SKM-1 treated with dmso at 0.1 percent for 144 hours (cell line): ENCODE data around the gene UNK.

ENCODE experiments used
- DNase-seq: peaks from one replicate; lab custom pipeline; 2025; ENCODE audit not compliant: unreplicated experiment; lab: John Stamatoyannopoulos, UW

The UNK gene, protein sequence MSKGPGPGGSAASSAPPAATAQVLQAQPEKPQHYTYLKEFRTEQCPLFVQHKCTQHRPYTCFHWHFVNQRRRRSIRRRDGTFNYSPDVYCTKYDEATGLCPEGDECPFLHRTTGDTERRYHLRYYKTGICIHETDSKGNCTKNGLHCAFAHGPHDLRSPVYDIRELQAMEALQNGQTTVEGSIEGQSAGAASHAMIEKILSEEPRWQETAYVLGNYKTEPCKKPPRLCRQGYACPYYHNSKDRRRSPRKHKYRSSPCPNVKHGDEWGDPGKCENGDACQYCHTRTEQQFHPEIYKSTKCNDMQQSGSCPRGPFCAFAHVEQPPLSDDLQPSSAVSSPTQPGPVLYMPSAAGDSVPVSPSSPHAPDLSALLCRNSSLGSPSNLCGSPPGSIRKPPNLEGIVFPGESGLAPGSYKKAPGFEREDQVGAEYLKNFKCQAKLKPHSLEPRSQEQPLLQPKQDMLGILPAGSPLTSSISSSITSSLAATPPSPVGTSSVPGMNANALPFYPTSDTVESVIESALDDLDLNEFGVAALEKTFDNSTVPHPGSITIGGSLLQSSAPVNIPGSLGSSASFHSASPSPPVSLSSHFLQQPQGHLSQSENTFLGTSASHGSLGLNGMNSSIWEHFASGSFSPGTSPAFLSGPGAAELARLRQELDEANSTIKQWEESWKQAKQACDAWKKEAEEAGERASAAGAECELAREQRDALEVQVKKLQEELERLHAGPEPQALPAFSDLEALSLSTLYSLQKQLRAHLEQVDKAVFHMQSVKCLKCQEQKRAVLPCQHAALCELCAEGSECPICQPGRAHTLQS

DNA sequence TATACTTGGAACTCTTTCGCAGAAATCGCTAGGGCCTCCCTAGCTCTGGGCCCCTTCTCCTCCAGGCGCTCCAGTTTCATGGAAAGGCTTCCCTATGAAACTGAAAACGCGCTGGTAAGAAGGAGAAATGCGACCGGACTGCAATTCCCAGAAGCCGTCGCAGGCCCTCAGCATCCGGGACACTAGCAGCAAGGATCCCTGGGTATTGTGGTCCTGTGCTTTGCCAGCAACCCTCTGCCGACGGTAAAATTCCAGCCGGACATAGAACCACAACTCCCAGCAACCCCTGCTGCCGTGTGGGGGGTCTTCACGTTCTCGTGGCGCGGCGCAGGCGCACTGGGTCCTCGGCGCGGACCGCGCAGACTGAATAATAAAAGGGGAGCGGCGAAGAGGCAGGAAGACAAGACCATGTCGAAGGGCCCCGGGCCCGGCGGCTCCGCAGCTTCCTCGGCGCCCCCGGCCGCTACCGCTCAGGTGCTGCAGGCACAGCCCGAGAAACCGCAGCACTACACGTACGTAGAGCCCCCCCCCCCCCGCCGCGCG lies at the start of gene UNK:
UNK (plus strand) TSS at position 334 of the 543 bp plus-strand sequence; CDS start at position 409, 75 bp downstream.
- peak; percentile 98 for DNase-seq

DNA sequence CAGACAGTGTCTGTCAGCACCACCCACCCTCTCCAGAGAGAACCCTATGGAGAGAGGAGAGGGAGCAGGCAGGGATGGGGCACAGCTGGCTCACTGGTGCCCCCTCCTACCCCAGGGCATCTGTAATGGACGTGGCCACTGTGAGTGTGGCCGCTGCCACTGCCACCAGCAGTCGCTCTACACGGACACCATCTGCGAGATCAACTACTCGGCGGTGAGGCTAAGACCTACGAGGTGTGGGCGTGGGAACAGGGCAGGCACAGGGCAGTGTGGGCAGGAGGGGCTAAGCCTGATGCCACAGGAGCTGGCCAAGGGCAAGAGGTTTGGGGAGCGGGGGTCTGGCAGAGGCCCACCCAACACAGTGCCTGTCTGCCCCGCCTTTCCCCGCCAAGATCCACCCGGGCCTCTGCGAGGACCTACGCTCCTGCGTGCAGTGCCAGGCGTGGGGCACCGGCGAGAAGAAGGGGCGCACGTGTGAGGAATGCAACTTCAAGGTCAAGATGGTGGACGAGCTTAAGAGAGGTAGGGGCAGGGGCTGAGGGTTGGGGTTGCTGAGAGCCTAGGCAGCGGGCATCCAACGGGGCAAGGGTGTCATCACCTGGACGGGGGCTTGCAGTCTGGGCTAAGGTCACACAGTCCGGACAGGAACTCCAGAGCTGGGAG lies 48.3 kb upstream of the UNK start:
- DNase-seq, result no peak

DNA sequence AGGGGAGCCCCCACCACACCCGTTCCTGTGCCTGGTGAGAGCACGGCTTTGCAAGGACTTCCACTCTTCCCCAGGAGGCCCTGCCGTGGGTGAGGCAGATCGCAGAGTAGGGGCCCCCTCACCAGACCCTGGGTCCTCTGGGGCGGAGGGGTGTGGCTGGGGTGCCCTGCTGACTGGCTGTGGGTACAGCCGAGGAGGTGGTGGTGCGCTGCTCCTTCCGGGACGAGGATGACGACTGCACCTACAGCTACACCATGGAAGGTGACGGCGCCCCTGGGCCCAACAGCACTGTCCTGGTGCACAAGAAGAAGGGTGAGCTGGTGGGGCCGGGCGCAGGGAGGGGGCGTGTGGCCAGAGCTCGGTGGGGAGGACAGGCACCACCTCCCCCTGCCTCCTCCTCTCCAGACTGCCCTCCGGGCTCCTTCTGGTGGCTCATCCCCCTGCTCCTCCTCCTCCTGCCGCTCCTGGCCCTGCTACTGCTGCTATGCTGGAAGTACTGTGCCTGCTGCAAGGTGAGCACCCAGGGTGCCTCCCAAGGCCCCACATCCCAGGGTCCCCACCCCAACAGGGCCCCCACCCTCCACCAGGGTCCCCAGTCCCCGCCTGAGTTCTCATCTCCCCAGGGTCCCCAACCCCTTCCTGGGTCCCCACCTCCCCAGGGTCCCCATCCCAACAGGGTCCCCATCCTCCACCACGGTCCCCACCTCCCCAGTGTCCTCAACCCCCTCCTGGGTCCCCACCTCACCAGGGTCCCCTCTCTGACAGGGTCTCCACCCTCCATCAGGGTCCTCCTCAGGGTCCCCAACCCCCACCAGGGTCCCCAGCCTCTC lies 47.3 kb upstream of the UNK start:
- no peak for DNase-seq

DNA sequence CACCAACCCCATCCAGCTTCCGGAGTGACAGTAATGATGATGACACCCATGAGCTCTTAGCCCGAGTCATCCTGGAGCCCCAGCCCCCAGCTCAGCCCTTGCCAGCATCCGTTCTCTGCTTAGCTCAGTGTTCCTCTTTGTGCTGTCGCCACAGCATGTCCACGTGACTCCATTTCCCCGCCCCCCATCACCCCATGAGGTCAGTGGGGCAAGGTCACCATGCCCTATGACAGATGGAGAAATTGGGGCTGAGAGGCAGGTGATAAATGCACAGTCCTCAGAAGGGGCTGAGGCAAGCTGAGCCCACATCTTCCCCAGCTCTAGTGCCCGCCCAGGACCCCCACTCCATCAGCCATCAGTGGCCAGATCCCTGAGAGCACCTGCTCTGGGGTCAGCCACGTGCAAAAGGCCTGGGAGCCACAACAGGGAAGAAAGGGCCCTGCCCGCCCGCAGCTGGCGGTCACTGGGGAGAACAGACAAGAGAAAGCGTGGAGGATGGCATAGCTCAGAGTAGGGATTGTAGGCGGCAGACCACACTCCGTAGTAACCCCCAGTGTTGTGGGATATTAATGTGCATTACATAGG lies 46.3 kb upstream of the UNK start:
- DNase-seq, result peak; percentile 97

DNA sequence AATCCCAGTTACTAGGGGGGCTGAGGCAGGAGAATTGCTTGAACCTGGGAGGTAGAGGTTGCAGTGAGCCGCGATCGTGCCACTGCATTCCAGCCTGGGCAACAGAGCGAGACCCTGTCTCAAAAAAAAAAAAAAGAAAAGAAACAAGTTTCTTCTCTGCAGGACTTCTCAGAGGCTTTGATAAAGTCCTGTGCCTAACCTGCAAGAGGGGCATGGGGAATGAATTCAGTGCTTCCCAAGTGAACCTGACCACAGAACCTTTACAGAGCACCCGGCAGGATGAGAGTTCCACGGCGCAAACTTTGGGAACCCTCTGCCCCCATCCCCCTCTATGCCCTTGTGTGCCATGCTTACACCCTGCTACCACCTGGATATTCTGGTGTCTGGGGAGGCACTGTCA lies 45.4 kb upstream of the UNK start:
- no peak for DNase-seq

DNA sequence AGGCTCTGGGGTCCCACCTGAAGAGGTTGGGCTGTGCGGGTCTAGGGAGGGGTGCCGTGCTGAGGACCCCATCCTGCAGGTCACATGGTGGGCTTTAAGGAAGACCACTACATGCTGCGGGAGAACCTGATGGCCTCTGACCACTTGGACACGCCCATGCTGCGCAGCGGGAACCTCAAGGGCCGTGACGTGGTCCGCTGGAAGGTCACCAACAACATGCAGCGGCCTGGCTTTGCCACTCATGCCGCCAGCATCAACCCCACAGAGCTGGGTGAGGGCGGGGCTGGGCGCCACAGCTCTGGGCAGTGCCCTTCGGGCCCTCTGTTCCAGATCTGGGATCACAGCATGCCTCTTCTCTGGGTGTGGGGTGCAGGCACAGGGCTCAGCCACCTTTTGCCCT lies 44.8 kb upstream of the UNK start:
- no peak for DNase-seq

DNA sequence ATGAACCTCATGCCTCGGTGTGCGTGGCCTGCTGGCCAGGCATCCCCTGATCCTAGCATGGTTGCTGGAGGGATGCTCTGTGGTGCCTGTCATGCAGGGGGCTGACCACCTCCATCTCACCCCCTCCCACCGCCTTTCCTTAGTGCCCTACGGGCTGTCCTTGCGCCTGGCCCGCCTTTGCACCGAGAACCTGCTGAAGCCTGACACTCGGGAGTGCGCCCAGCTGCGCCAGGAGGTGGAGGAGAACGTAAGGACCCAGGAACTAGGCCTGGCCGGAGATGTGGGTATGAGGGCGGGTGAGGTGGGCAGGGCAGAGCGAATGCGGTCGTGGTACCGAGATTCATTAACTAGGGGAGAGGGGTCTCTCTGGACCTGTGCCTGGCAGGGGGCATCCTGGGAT lies 44.4 kb upstream of the UNK start:
- DNase-seq, result no peak

DNA sequence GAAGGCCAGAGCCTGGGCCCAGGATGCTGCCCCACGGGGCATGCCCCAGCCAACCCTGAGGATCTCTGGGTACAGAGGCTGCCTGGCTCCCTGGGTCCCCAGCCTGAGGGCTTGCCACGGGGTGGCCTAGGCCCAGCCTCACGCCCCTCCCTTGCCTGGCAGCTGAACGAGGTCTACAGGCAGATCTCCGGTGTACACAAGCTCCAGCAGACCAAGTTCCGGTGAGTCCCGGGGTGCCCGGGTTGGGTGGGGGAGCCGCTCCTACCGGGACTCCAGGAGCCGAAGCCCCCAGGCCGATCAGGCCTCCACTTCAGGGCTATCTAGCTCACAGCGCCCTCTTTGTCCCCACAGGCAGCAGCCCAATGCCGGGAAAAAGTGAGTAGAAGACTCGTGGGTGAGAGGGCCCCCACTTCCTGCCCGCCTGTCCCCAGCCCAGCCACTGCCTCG lies 44.0 kb upstream of the UNK start:
- no peak for DNase-seq

DNA sequence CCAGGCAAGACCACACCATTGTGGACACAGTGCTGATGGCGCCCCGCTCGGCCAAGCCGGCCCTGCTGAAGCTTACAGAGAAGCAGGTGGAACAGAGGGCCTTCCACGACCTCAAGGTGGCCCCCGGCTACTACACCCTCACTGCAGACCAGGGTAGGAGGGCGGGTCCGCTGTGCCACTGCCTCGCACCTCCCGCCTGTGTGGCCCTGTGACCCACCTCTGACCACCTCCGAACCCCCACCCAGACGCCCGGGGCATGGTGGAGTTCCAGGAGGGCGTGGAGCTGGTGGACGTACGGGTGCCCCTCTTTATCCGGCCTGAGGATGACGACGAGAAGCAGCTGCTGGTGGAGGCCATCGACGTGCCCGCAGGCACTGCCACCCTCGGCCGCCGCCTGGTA lies 42.3 kb upstream of the UNK start:
- DNase-seq, result no peak

DNA sequence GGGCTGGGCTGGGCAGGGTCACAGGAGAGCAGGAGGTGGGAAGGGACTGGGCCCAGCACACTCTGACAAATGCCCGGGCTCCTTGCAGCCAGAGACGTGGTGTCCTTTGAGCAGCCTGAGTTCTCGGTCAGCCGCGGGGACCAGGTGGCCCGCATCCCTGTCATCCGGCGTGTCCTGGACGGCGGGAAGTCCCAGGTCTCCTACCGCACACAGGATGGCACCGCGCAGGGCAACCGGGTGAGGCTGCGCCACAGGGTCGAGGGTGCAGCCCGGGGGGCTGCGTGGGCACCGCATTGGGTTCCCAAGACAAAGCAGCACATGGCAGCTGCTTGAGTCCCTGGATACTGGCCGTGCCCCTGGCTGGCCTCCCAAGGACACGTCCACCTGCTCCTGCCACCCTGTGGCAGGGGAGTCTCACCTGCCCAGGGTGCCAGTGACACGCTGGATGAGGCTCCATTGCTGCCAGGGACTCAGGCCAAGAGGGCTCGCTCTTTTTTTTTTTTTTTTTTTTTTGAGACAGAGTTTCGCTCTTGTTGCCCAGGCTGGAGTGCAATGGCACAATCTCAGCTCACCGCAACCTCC lies 40.9 kb upstream of the UNK start:
- no peak for DNase-seq

DNA sequence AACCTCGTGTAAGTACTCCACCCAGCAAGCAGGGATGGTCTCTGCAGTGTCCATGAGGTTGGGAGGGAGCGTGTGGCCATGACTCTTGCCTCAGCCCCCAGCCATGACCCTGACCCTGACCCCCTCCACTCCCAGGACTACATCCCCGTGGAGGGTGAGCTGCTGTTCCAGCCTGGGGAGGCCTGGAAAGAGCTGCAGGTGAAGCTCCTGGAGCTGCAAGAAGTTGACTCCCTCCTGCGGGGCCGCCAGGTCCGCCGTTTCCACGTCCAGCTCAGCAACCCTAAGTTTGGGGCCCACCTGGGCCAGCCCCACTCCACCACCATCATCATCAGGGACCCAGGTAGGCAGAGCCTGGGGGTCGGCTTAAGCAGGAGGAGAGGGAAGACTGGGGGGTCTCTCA lies 35.9 kb upstream of the UNK start:
- no peak for DNase-seq

DNA sequence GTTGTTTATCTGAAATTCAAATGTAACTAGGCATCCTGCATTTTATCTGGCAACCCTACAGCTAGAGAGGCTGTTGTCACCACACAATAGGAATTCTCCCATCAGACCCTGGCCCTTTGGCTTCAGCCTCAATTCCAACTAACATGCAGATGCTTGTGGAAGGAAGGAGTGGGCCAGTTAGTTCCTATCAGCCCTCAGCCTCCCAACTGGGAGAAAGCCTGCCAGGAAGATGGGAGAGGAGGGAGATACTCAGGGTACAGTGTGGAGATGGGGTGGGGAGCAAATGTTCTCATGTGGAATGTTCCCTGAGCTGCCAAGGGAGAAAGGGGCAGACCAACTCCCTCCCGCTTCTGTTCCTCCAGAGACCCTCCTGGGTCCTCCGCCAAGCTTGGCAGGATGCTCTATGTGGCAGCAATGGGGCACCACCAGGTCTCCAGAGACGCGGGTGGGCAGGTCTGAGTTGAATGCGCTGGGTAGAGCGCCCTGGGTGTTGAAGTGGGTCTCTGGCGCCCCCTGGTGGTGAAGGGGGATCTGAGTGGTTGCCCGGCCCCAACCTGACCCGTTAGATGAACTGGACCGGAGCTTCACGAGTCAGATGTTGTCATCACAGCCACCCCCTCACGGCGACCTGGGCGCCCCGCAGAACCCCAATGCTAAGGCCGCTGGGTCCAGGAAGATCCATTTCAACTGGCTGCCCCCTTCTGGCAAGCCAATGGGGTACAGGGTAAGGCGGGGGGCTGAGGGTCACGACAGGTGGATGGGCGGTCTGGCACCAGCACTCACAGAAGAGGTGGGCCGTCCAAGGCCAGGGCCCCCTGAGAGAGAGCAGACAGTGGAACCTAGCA lies 34.8 kb upstream of the UNK start:
- DNase-seq, result peak; percentile 70

DNA sequence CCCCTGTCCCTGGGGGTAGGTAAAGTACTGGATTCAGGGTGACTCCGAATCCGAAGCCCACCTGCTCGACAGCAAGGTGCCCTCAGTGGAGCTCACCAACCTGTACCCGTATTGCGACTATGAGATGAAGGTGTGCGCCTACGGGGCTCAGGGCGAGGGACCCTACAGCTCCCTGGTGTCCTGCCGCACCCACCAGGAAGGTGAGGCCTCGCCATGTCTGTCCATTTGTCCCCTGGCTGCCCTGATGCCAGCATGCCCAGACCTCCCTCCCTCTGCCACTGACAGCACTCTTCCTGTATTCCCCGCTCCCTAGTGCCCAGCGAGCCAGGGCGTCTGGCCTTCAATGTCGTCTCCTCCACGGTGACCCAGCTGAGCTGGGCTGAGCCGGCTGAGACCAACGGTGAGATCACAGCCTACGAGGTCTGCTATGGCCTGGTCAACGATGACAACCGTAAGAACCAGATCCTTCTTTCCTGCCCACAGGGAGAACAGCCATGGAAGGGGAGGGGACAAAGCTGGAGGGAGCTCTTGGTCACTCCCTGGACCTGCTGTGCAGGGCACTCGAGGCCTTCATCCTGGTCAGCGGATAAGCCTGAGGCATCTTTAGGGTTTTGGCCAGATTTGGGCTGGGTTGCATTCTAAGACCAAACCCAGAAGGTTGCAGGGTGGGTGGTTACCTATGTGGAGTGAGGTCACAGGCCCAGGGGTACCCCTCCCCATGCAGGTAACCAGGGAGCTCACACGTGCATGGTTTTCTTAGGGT lies 33.8 kb upstream of the UNK start:
- no peak for DNase-seq

DNA sequence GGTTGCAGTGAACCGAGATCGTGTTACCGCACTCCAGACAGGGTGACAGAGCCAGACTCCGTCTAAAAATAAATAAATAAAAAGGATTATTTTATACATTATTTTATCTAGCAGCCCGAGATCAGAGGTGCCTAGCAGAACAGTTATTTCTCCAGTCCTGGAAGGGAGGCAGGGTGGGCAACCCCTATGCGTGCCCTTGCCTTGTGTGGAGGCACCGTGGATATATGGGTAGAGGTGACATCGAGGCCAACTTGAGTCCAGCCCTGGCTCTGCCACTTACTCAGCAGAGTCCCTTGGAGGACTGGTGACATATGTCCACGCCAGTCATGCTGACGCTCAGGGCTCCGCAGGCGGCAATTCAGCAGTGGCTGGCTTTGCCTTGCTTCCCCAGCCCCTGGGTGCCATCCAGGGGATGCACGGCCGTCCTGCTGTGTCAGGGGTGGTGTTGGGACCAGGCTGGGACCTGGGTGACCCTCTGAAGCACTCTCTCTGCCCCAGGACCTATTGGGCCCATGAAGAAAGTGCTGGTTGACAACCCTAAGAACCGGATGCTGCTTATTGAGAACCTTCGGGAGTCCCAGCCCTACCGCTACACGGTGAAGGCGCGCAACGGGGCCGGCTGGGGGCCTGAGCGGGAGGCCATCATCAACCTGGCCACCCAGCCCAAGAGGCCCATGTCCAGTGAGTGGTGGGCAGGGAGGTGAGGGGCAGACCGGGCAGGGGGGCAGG lies 32.8 kb upstream of the UNK start:
- no peak for DNase-seq

DNA sequence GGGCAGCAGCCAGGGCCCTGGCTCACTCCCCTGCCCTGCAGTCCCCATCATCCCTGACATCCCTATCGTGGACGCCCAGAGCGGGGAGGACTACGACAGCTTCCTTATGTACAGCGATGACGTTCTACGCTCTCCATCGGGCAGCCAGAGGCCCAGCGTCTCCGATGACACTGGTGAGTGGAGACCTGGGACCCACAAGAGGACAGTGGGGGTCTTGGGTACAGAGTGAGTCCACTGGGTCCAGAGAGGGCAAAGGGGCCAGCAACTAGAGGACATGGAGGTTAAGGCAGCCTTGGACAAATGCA lies 32.2 kb upstream of the UNK start:
- DNase-seq, result no peak

DNA sequence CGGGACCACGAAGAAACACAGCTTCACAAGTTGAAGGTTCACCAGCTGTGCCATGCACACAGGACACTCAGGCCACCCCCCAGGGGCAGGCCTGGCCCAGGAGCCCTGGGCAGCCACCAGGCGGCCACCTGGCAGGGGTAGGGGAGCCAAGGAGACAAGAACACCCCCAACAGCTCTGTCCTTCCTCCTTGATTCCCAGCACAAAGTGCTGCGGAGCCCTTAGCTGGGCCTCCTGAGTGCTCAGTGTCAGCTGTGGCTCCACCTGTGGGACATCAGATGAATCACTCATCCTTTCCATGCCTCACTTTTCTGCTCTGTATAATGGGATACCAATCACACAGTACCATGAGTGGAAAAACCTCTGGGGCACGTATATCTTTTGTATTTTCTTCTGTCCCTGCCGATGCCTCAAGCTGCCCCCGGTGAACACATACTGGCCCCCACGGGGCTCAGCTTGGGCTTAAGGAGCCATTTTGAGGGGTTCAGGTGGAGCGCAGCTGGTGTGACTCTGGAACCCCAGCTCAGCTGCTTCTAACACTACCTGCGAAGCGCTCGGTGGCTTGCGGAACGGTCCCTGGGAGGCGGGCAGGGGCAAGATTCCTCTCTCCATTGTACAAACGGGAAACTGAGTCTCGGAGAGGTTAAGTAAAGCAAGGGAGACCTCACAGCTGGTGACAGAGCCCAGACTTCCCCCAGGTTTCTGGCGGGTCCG lies 31.6 kb upstream of the UNK start:
- no peak for DNase-seq
